HCT116 (cell line): ENCODE data around the gene SCARF2. TPM values are rescaled to one million over a fixed set of nuclear protein-coding genes. Genes with fewer than 3 reads are reported as not detected.

Experiments
- ATAC-seq: fragments of 200-7000 bp; cut with Tn5 transposase; 2 replicates; pipeline ENCODE4 v1.9.1; 2020; ENCODE audit warnings: mild to moderate bottlenecking, moderate library complexity
- BruUV-seq: library from RNA; stranded (reverse); fragments of 400-500 nt; replicated peaks from 2 replicates; lab custom pipeline; 2021; lab: Mats Ljungman, UMichigan
- CTCF ChIA-PET: fragments of 300-600 bp; sonication (Branson Sonifier 250); formaldehyde crosslinking; loops from one replicate; lab custom pipeline; 2021; ENCODE audit warnings: antibody characterized with exemption; lab: Charles Lee
- POLR2A ChIA-PET: fragments of 300-600, 350-600 bp; sonication (Branson Sonifier 250); formaldehyde crosslinking; loops from one replicate; lab custom pipeline; 2021; ENCODE audit warnings: antibody characterized with exemption; lab: Charles Lee
- RAD21 ChIA-PET, 2 experiments: fragments of 300-600 bp; sonication (Branson Sonifier 250); formaldehyde crosslinking; loops; one replicate each; lab custom pipeline; 2023; ENCODE audit warnings: low total read pairs in 2 of 2; ENCODE audit not compliant: uncharacterized antibody in 2 of 2, unreplicated experiment in 2 of 2, low non-redundant PET in 1 of 2; lab: Charles Lee
- DNase-seq: peaks from one replicate; pipeline ENCODE4 v3.0.0-alpha.2; 2010; ENCODE audit warnings: low read depth, low spot score
- H2AFZ ChIP-seq: fragments of 200-600 bp; shearing (Covaris generic), sonication (generic); 2 replicates; pipeline ENCODE4 v1.6.1; 2017; ENCODE audit warnings: low read depth, mixed run types, mixed read lengths, antibody characterized with exemption, low read length; ENCODE audit not compliant: poor library complexity, severe bottlenecking
- H3K27ac ChIP-seq: 2 replicates; pipeline ENCODE4 v1.5.1; 2012; ENCODE audit warnings: low read depth, low read length
- H3K27me3 ChIP-seq: fragments of 200-600 bp; sonication (generic); 2 replicates; pipeline ENCODE4 v1.6.1; 2016; ENCODE audit warnings: mixed run types, low read length, mixed read lengths; ENCODE audit not compliant: insufficient read depth
- H3K36me3 ChIP-seq, 2 experiments: fragments of 200-500 bp in 1 of 2; fragments of 200-600 bp in 1 of 2; sonication (Bioruptor generic) in 1 of 2; sonication (generic) in 1 of 2; 2 replicates each; pipeline versions ENCODE4 v1.5.1 to v1.6.1; 2014 to 2016; ENCODE audit warnings: low read length in 2 of 2, inconsistent platforms in 1 of 2, mixed read lengths in 1 of 2, mixed run types in 1 of 2; ENCODE audit not compliant: insufficient read depth in 2 of 2, control insufficient read depth in 1 of 2
- H3K4me1 ChIP-seq, 2 experiments: fragments of 200-600 bp in 1 of 2; sonication (generic) in 1 of 2; 2 replicates each; pipeline versions ENCODE4 v1.5.1 to v1.6.1; 2012 to 2017; ENCODE audit warnings: low read length in 2 of 2, inconsistent platforms in 1 of 2, mild to moderate bottlenecking in 1 of 2, mixed read lengths in 1 of 2, mixed run types in 1 of 2, moderate library complexity in 1 of 2; ENCODE audit not compliant: insufficient read depth in 2 of 2, control insufficient read depth in 1 of 2
- H3K4me2 ChIP-seq: fragments of 200-600 bp; sonication (generic); 2 replicates; pipeline ENCODE4 v1.6.1; 2017; ENCODE audit warnings: mixed run types, low read length, mixed read lengths
- H3K4me3 ChIP-seq, 2 experiments: fragments of 200-600 bp in 1 of 2; sonication (generic) in 1 of 2; replicated peaks in 1 of 2; 2 replicates each; pipeline ENCODE4 v1.5.1; 2011 to 2016; ENCODE audit warnings: low read length in 2 of 2, control low read depth in 1 of 2, low read depth in 1 of 2, mild to moderate bottlenecking in 1 of 2, mixed read lengths in 1 of 2, mixed run types in 1 of 2
- H3K79me2 ChIP-seq: fragments of 200-600 bp; sonication (generic); 2 replicates; pipeline ENCODE4 v1.6.1; 2017; ENCODE audit warnings: mild to moderate bottlenecking, mixed run types, low read length, moderate library complexity, mixed read lengths; ENCODE audit not compliant: insufficient read depth
- H3K9ac ChIP-seq: fragments of 200-600 bp; sonication (generic); 2 replicates; pipeline ENCODE4 v1.6.1; 2016; ENCODE audit warnings: low read length, mixed read lengths
- H3K9me2 ChIP-seq: fragments of 200-600 bp; sonication (generic), shearing (Covaris generic); 2 replicates; pipeline ENCODE4 v1.6.1; 2017; ENCODE audit warnings: mixed run types, mild to moderate bottlenecking, moderate library complexity; ENCODE audit not compliant: insufficient read depth
- H3K9me3 ChIP-seq, 2 experiments: fragments of 200-500 bp in 1 of 2; fragments of 200-600 bp in 1 of 2; sonication (Bioruptor generic) in 1 of 2; sonication (generic) in 1 of 2; 2 replicates each; pipeline ENCODE4 v1.6.1; 2014 to 2017; ENCODE audit warnings: low read length in 2 of 2, mixed read lengths in 2 of 2, inconsistent platforms in 1 of 2, low read depth in 1 of 2, mild to moderate bottlenecking in 1 of 2, mixed run types in 1 of 2, moderate library complexity in 1 of 2; ENCODE audit not compliant: control insufficient read depth in 1 of 2, insufficient read depth in 1 of 2
- H4K20me1 ChIP-seq: fragments of 200-600 bp; sonication (generic), shearing (Covaris generic); 2 replicates; pipeline ENCODE4 v1.6.1; 2017; ENCODE audit warnings: mixed run types, mild to moderate bottlenecking, moderate library complexity; ENCODE audit not compliant: insufficient read depth
- EGR1 ChIP-seq: IDR thresholded peaks from 2 replicates; pipeline ENCODE4 v1.6.1; 2012; ENCODE audit warnings: low read depth
- EZH2 ChIP-seq: fragments of 200-600 bp; sonication (generic); IDR thresholded peaks from 2 replicates; pipeline ENCODE4 v1.6.1; 2017; ENCODE audit warnings: antibody characterized with exemption, mixed run types
- POLR2A ChIP-seq: IDR thresholded peaks from 2 replicates; pipeline ENCODE4 v1.7.0; 2011; ENCODE audit warnings: borderline replicate concordance; ENCODE audit not compliant: insufficient read depth, insufficient read length; ENCODE audit errors: extremely low read depth
- YY1 ChIP-seq: IDR thresholded peaks from 2 replicates; pipeline ENCODE4 v1.6.1; 2011; ENCODE audit warnings: low read length, low read depth, moderate library complexity, mild to moderate bottlenecking; ENCODE audit not compliant: insufficient replicate concordance; ENCODE audit errors: extremely low read depth
- ZFX ChIP-seq: fragments of 450-650 bp; IDR thresholded peaks from 2 replicates; pipeline ENCODE4 v1.6.1; 2017
- ZNF274 ChIP-seq: fragments of 200-500 bp; sonication (Bioruptor generic); IDR thresholded peaks from 2 replicates; pipeline ENCODE4 v1.6.1; 2014; ENCODE audit warnings: mild to moderate bottlenecking, low read depth, low read length, inconsistent platforms
- intact Hi-C: fragments of 100-400 bp; cut with micrococcal nuclease; formaldehyde crosslinking; loops from 2 replicates; pipeline ENCODE4 v1.10.0; 2022
- total RNA-seq: library from RNA; stranded (reverse); gene quantifications from one replicate; pipeline ENCODE4 v1.2.1, GENCODE V29; 2021; ENCODE audit not compliant: unreplicated experiment
- TF ChIP-seq, protein P1 (sequence below): IDR thresholded peaks from 2 replicates; pipeline ENCODE4 v1.6.1; 2012; ENCODE audit warnings: low read depth
- TF ChIP-seq, protein P2 (sequence below), 3 experiments: fragments of 200-600 bp in 1 of 3; sonication (generic) in 1 of 3; IDR thresholded peaks in 2 of 3; conservative IDR thresholded peaks in 1 of 3; 2 replicates each; pipeline ENCODE4 v1.5.1; 2012 to 2017; ENCODE audit warnings: low read depth in 2 of 3, low read length in 2 of 3, antibody characterized with exemption in 1 of 3, borderline replicate concordance in 1 of 3, control low read depth in 1 of 3, mild to moderate bottlenecking in 1 of 3, mixed read lengths in 1 of 3, mixed run types in 1 of 3, moderate library complexity in 1 of 3; ENCODE audit not compliant: insufficient read depth in 1 of 3

The SCARF2 gene
- total RNA-seq, 1 experiment from 2014 or later = 2.5 TPM

DNA sequence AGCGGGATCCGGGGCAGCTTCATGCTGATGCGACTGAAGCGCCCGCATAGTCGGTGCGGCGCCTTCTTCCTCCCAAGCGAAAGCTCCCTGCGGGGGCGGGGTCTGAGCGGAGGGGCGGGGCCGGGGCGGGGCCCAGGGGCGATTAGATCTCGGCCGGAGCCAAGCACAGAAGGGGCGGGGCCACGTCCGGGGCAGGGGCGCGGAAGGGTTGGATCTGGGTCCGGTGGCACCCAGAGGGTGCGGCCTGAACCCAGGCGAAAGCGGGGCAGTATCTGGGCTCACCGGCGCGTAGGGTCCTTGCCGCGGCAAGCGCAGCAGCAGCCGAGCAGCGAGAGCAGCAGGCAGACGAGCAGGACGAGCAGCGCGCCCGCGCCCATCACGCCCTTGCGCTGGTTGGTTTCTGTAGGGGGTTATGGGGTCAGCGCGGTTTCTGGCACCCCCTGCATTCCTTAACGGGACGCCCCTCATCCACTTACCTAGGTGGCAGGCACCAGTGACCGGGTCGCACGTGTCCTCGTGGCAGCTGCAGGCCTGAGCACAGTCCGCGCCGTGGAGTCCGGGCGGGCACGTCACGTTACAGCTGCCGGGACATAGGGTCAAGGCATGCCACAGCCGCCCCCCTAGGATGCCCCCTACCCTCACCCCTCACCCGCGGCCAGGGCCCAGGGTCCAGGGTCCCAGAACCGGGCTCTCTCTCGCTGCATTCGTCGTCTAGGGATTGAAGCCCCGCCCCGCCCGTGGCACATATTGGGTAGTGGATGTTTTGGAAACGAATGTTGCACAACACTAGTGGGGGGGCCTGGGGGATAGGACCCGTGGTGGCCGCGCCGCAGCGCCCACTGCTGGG is 8.1 kb downstream of the SCARF2 start:
- Histone ChIP-seq H3K4me1 (peaks cover 16 to 35% of the 10 kb centered on the region in 2 experiments), H2AFZ (no peak overlapping the region), H3K4me3 (peak overlapping the region; percentile 42 to 53), H4K20me1 (no peaks in the 10 kb centered on the region), H3K9me2 (no peaks in the 10 kb centered on the region), H3K27me3 (no peaks in the 10 kb centered on the region), H3K36me3 (no peaks in the 10 kb centered on the region), H3K79me2 (no peaks in the 10 kb centered on the region), H3K27ac (no peak overlapping the region), H3K4me2 (peak overlapping the region; percentile 90), H3K9ac (peak overlapping the region; percentile 35; the same call in 1 of the 2 replicates), H3K9me3 (no peaks in the 10 kb centered on the region)
- no TSS peak for BruUV-seq
- ChIA-PET POLR2A (interaction anchor here (1.1 kb wide), 1 partner anchor 12 kb away, joined by 3 read pairs; no protein-coding TSS in a partner anchor), CTCF (interaction anchor here (1.0 to 1.6 kb wide), 3 partner anchors 11 to 27 kb away, joined by 3 to 19 read pairs (median 4); no protein-coding TSS in a partner anchor), RAD21 (interaction anchor here in 1 of 2 experiments (0.6 to 0.7 kb wide), 3 partner anchors 15 to 139 kb away, joined by 3 to 5 read pairs (median 3); no protein-coding TSS in a partner anchor)
- intact Hi-C loops = no loop called here
- ATAC-seq (peak; percentile 67), DNase-seq (no peak)
- TF ChIP-seq, protein P1, sequence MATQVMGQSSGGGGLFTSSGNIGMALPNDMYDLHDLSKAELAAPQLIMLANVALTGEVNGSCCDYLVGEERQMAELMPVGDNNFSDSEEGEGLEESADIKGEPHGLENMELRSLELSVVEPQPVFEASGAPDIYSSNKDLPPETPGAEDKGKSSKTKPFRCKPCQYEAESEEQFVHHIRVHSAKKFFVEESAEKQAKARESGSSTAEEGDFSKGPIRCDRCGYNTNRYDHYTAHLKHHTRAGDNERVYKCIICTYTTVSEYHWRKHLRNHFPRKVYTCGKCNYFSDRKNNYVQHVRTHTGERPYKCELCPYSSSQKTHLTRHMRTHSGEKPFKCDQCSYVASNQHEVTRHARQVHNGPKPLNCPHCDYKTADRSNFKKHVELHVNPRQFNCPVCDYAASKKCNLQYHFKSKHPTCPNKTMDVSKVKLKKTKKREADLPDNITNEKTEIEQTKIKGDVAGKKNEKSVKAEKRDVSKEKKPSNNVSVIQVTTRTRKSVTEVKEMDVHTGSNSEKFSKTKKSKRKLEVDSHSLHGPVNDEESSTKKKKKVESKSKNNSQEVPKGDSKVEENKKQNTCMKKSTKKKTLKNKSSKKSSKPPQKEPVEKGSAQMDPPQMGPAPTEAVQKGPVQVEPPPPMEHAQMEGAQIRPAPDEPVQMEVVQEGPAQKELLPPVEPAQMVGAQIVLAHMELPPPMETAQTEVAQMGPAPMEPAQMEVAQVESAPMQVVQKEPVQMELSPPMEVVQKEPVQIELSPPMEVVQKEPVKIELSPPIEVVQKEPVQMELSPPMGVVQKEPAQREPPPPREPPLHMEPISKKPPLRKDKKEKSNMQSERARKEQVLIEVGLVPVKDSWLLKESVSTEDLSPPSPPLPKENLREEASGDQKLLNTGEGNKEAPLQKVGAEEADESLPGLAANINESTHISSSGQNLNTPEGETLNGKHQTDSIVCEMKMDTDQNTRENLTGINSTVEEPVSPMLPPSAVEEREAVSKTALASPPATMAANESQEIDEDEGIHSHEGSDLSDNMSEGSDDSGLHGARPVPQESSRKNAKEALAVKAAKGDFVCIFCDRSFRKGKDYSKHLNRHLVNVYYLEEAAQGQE = no peak
- TF ChIP-seq, protein P2, sequence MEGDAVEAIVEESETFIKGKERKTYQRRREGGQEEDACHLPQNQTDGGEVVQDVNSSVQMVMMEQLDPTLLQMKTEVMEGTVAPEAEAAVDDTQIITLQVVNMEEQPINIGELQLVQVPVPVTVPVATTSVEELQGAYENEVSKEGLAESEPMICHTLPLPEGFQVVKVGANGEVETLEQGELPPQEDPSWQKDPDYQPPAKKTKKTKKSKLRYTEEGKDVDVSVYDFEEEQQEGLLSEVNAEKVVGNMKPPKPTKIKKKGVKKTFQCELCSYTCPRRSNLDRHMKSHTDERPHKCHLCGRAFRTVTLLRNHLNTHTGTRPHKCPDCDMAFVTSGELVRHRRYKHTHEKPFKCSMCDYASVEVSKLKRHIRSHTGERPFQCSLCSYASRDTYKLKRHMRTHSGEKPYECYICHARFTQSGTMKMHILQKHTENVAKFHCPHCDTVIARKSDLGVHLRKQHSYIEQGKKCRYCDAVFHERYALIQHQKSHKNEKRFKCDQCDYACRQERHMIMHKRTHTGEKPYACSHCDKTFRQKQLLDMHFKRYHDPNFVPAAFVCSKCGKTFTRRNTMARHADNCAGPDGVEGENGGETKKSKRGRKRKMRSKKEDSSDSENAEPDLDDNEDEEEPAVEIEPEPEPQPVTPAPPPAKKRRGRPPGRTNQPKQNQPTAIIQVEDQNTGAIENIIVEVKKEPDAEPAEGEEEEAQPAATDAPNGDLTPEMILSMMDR (IDR thresholded peaks at IDR 0.05 in 2 of 3, conservative IDR thresholded peaks at IDR 0.05 in 1 of 3; ENCODE audit: borderline replicate concordance in 1 of 3, insufficient read depth in 1 of 3, low read depth in 2 of 3, low read length in 2 of 3) = no peak
- TF ChIP-seq ZFX (no peak), EZH2 (no peak), POLR2A (no peak), ZNF274 (no peak), YY1 (no peak), EGR1 (no peak)
